GM18517 (cell line): Measurements from ENCODE around the gene CC2D2B.
A peak's percentile ranks its signal among the peaks of the same experiment; 100 is the strongest.
"Not testable (repeated sequence)": the region's sequence is repeated elsewhere in the genome, so short reads cannot be mapped to it uniquely, and the experiment has no call there.

ENCODE experiments used
- ATAC-seq: cut with Tn5 transposase; IDR thresholded peaks from one replicate; pipeline ENCODE4 v1.9.1; 2021; ENCODE audit warnings: mild to moderate bottlenecking, moderate library complexity; ENCODE audit not compliant: unreplicated experiment

CC2D2B gene

DNA sequence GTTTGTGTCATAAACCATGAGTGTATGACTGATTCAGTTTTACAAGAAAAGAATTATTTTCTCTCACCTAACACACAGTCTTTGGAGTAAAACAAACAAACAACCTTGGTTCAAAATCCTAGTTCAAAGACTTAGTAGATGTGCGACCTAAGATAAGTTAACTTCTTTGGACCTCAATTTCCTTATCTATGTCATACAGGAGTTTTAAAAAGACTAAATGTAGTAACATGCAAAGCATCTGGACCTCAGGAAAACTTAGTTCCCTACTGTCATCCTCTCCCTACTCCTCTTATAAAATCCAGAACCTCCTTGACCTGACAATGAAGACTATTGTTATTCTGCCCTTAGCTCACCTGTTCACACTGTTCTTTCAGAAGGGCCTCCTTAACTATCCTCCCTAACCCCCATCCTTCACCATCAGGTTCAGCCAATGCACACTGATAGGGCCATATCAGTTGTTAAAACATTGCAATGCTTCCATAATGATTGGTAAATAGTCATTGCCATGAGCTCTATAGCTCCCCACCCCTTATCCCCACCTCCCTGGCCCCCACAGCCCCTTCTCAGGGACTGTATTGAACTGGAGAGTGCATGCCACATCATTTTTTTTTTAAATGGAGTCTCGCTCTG, 106.8 kb downstream of the CC2D2B start:
- ATAC-seq = no peak

DNA sequence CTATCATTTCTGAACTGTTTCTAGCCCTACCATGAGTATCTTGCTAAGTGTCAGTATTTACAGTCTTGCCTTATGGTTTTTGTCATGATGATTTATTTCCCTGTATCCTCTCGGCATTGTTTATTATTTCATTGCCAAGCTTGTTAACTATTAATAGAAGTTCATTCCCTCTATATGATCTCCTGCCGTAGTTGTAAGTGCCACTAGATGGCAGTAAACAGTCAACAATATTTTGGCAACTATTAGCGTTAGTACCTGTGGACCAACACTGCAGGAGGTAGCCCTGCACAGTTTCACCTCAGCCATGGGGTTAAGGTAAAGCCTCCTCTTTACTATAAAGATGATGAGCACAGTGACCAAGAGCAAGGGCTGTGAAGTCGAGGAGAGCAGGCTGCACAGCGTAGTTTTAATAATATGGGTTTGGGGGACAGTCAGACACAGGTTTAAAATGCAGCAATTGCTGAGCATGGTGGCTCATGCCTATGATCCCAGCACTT, 109.5 kb downstream of the CC2D2B start:
- peak; percentile 63 for ATAC-seq

DNA sequence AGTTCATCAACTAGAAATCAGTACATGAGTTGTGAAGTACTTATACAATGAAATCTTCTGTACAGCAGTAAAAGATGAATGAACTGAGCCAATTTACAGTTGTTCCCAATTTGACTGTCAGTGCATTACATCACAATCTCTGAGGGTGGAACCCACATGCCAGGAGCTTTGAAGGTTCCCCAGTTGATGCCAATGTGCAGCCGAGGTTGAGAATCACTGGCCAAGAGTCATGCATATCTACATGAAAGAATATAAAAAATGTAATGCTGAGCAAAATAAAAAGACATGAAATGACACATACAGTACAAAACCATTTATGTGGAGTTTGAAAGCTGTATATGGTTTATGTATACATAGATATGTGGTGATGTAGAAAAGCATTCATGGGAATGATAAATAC, 113.6 kb downstream of the CC2D2B start:
- ATAC-seq = no peak

DNA sequence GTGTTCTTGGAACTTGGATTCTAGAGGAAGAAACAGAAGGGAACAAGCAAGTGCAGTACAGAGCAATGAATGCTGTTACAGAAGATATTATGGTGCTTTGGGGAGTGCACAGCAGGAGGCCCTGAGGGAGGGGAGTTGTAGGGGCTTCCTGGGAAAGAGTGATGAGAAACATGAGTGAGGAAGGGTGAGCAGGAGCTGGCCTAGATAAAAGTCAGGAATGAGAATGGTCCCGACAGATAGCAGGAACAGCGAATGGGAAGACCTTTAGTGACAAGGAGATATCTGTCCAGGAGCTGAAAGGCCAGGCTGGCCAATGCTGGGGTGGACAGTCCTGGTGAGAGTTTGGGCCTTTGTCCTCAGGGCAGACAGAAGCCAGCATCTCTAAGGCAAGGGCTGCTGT, 115.0 kb downstream of the CC2D2B start:
- no peak for ATAC-seq

DNA sequence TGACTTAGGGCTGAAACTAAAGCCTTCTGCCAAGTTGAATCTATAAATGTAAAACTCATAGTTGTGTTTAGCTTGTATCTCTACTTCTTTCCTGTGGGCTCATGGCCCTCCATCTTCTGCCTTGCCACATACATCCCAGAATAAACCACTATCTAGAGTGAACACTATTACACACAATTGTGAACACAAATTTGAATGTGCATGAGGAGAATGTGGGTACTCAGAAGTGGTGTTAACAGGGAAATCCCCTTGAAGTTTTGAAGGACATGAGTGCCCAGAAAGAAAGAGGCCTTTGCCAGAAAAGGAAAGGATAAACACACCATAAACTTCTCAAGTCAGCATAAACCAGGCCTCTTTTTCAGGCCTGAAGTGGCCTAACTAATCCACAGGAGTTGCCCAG, 115.4 kb downstream of the CC2D2B start:
- ATAC-seq = no peak

DNA sequence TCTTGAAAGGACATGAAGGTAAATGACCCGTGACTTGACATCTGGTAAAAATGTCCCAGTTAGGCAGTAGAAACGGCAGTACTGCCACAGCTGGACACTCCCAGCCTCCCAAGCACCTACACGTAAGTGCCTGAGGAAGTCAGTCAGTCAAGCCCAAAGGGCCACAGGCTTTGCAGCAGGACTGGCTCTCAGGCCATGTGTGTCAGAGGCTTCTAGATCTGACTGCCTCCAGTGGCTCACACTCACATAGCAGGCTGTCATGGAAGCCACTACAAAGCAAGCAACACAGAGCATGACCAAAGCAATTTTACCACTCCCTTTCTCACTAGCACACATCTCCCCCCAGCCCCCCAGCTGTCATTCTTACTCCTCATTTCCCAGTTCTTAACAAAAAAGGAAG, 117.8 kb downstream of the CC2D2B start:
- ATAC-seq = no peak

DNA sequence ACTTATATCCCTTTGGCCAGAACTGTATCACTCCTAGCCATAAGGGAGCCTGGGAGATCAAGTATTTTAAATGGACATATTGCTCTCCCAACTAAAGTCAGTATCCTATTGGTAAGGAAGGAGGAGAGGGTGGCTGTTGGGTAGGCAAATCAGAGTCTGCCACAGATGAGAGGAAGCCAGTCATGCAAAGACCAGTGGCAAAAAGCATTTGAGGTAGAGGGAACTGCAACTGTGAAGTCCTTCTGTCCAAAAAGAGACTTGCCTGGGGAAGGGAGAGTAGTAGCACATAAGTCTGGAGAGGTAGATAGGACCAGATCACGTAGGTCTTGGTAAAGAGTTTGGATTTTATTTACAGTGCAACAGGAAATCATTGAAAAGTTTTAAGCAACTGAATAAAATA, 126.8 kb downstream of the CC2D2B start:
- ATAC-seq = no peak

DNA sequence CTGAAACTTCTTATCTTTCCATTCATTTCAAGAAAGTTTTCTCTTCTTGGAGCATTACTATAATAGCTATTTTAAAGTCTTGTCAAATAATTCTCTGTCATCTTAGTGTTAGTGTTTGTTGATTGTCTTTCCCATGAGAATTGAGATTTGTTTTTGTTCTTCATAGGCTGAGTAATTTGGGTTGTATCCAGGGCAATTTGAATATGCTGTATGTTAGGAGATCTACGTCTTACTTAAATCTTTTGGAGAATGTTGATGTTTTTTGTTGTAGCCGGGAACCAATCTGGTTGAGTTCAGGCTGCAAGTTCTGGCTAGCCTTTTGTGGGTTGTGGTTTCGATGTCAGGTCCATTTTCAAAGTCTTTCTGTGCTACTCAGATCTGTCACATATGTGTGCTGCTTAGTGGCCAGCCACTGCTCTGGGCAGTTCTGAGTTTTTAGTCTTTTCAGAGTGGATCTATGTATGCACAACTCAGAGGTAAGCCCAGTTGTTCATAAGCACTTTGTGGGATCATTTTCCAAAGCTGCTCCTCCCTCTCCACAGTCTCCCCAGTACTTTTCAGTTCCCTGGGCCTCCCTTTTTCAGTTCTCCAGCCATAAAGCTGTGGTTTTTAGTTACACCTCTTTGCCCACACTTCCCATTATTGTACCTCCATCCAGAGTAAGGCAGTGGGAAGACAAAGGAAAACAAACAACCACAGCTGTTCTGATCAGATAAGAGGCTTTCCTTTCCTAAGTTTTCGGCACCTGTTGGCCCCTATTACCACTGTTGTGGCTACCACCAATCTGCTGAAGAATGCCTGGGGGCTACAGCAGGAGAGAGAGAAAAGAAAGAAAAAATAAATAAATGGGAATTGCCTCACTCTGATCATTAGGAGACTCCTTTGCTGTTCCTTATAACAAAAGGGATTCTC, 131.0 kb downstream of the CC2D2B start:
- ATAC-seq = no peak

DNA sequence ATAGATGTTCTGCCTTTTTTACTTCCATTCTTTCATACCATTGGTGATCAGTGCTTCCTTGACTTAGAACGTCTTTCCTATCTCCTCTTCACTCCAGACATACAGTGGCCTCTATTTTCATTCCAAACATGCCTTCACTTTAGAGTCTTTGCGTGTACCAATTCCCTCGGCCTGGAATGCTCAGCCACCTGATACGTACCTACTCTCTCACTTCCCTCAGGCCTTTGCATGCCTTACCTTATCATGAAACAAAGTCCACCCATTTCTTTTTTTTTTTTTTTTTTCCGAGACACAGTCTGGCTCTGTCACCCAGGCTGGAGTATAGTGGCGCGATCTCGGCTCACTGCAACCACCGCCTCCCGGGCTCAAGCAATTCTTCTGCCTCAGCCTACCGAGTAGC, 133.4 kb downstream of the CC2D2B start:
- ATAC-seq = no peak

DNA sequence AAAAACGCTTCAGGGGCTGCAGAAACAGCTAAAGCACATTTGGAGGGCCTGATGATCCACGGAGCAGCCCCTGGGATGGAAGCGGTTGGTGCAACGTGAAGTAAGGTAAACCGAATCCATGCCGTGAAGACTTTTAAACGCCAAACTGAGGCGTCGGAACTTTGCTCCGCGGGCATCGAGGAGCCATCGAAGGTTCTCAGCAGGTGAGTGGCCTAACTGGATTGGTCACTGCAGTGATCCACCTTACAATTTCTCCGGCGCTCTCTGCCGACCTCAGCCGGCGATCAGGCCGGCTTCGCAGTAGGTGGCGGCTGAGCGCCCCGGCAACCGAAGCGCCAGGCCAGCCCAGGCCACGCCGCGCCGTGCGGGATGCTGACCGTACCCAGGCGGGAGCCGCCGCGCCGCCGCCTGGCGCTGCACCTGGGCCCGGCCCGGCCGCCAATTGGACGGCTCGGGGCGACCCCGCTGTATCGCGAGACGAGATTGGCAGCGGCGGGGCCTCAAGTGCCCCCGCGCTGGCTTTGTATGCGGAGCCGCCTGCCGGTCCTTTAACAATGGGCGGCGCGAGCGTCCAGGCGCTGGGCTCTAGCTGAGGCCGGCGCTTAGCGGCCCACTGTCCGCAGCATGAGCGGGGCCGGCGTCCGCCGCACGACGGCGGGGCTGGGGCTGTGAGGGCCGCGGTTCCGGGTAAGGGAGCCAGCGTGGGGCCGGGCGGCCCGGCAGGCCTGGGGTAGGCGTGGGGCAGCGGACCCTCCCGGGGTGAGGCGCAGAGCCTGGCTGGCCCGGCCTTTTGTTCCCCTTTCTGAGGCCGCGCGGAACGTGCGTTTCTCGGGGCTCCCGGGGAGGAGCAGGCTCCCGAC, 135.5 kb downstream of the CC2D2B start, which contains the start of gene CCNJ:
Gene CCNJ, plus strand, starts transcription at position 551 of the 860 bp plus-strand sequence. CDS start 811 bp downstream, outside the sequence.
- peak; percentile 84 for ATAC-seq

DNA sequence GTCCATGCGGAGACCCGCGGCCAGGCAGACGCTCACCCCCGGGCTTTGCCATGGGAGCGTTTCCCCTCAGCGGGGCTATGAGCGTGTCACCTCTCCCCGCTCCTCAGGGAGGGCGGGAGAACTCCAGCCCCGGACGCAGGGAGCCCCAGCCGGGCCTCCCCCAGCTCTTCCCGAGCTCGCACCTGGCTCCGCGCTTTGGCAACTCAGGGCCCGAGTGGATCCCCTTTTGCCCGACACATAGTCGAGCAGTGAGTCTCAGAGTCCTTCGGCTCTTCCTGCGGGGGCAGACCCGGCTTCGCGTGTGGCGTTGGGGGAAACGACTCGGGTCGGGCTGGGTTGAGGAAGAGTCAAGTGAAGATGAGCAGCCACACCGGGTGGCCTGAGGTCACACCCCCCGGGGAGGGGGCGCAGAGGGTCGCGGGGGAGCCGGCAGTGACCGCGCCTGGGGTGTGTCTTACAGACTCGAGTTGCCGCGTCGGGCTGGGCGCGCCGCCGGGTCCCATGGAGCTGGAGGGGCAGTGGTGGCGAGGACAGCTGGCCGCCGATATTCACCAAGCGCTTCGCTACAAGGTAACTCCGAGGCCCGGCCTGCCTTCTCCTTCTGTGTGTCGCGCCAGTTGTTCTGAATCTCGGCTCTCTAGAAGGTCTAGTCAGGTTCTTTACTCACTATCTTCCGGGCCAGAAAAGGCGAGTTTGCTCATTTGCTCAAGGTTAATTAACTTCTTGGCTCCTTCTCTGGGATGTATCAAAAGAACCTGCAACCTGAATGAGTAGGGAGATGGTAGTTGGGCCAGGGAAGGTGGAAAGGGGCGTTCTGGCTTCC, 136.3 kb downstream of the CC2D2B start:
- ATAC-seq = peak; percentile 29

DNA sequence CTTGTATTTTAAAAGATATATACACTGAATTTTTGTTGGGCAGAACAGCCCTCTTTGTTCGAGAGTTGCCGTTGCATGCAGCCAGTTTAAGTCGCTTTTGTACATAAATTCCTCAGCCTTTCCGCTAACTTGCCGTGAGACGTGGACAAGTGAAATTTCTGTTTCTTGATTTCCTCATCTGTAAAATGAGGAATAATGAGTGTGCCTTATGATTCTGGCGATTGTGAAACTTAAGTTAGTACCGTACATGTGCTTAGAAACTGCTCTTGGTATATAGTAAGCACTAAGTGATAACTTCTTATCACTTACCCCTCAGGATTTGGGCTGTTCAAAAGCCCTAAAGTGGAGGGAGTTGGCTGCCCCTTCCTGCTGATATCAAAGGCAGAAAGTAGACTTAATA, 137.0 kb downstream of the CC2D2B start:
- ATAC-seq = no peak

DNA sequence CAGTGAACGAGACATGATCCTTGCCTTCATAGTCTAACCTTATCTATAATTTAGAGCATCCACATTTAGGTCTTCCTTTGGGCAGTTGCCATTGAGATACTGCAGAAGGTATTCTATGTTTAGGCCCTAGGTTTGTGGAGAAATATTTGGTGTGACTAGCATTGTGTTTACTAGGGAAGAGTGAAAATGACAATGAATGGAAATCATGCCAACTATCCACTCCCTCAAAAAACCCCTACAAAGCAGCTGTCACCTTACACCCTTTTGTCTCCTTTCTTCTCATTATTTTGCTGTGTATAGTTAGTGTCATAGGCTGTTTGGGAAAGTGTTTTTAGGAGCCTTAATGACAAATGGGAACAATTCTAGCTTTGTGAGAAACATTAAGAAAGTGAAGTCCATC, 138.8 kb downstream of the CC2D2B start:
- no peak for ATAC-seq

DNA sequence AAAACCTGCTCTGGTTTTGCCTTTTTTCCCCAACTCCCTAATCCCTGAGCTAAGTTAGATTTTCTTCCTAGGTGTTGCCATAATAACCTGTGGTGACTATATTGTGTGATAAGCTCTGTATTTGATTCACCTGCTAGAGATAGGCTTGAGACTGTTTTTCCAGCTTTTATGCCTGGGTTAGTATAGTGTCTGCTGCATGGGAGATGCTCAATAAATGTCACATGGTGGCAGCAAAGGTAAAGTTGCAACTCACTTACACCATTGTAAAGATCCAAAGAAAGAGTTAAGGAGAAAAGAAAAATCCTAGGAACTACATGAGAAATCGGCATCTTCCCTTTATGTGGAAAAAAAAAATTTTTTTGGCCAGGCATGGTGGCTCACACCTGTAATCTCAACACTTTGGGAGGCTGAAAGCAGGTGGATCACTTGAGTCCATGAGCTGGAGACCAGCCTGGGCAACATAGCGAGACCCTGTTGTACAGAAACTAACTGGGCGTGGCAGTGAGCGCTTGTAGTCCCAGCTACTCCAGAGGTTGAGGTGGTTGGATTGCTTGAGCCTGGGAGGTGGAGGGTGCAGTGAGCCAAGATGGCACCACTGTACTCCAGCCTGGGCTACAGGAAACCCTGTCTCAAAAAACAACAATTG, 139.4 kb downstream of the CC2D2B start:
- ATAC-seq = no peak

DNA sequence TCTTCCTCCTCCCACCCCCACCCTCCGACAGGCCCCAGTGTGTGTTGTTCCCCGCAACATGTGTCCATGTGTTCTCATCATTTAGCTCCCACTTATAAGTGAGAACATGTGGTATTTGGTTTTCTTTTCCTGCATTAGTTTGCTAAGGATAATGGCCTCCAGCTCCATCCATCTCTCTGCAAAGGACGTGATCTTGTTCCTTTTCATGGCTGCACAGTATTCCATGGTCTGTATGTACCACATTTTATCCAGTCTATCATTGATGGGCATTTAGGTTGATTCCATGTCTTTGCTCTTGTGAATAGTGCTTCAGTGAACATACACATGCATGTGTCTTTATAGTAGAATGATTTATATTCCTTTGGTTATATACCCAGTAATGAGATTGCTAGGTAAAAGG, 140.2 kb downstream of the CC2D2B start:
- not testable (repeated sequence) for ATAC-seq

DNA sequence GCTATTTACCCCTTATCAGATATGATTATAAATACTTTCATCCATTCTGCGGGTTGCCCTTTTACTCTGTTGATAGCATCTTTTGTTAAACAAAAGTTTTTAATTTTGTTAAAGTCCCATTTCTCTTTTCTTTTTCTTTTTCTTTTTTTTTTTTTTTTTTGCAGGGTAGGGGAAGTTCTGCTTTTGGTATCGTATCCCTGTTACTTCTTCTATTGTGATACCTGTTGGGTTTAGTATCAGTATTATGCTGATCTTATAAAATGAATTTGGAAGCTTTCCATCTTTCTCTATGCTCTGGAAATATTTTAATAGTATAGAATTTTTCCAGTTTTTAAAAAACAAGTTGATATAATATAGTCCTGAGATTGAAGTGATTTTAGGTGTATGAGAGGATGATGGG, 141.6 kb downstream of the CC2D2B start:
- no peak for ATAC-seq

DNA sequence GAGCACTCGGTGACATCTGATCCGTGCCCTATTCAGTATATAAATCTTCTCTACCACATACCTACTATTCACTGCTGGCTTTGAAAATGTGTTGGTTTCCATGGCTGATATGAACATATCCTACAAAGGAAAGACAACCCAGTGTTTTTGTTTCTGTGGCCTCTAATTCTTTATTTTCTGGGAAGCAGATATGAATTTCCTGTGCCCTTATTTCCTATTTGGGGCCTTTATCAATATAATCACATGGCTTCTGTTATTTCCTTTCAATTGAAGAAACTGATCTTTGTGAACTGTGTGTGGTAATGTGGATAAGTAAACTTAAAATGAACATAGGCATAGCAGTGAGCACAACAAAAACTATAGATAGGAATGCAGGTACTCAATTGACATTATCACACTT, 146.2 kb downstream of the CC2D2B start:
- no peak for ATAC-seq

DNA sequence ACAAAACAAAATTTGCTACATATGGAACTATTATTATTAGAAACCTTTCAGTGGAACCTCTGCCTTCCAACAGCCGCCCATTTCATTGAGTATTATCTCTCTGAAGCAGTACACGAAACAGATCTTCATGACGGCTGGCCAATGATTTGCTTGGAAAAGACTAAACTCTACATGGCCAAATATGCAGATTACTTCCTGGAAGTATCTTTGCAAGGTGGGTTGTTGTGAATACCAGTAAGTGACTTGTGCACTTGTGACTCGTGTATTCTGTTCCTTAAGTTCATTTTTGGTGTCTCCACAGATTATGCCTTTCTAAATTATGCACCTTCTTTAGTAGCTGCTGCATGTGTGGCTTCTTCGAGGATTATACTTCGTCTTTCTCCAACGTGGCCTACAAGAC, 149.0 kb downstream of the CC2D2B start:
- ATAC-seq = no peak

DNA sequence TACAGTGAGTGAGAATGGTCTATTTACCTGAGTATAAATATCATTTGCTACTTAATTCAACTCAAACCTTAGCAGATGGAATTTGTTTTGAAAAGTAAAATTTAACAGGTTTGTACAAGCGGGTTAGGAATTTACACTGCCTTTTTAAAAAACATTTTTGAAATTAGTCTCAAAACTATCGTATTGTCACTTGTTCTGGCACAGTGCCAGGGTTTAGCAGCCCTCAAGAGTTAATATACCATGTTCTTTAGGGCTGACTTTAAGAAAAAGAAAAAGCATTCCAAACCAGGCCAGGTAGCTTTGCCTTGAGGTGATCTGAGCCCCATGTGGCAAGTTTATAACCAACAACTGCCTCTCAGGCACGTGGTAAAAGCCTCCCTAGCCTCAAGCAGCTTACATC, 153.5 kb downstream of the CC2D2B start:
- ATAC-seq = no peak

DNA sequence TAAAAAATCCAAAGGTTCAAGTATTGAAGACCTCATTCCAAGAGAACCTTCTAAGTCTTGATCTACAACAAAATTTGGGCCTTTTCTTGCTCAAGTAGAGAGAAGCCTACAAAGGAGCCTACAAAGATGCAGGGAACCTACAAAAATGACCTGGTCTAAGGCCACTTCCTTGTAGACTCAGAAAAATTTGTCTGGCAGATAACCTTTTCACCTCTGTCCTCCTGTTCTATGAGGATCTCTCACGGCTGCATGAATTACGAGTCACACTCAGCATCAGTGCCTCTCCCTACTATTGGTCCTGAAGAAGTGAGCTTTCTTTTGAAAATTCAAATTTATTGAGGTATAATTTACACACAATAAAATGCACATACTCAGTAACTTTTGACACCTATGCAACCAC, 164.9 kb downstream of the CC2D2B start:
- no peak for ATAC-seq
